Activated B cell treated with CpG ODN at 0.5 μM for 24 hours (primary cell): ENCODE results near the gene RPGR. TPM values are rescaled to one million over a fixed set of nuclear protein-coding genes. Genes with fewer than 3 reads are reported as not detected.

ENCODE experiments used
- ATAC-seq: fragments of 200-7000 bp; cut with Tn5 transposase; one replicate; pipeline ENCODE4 v1.10.0; 2021; ENCODE audit warnings: low read depth, mild to moderate bottlenecking, moderate library complexity
- CTCF ChIA-PET: fragments of 350-600 bp; sonication (Branson Sonifier 250); formaldehyde crosslinking; loops from one replicate; lab custom pipeline; 2021; ENCODE audit warnings: antibody characterized with exemption; lab: Charles Lee
- POLR2A ChIA-PET: fragments of 350-600 bp; sonication (Branson Sonifier 250); formaldehyde crosslinking; loops from one replicate; lab custom pipeline; 2021; ENCODE audit warnings: antibody characterized with exemption; lab: Charles Lee
- DNase-seq: peaks from one replicate; pipeline ENCODE4 v3.0.0; 2022
- H3K27ac Mint-ChIP-seq: one replicate; pipeline ENCODE4 v1.8.0; 2020; ENCODE audit warnings: mixed read lengths
- H3K27me3 Mint-ChIP-seq: one replicate; pipeline ENCODE4 v1.8.0; 2021; ENCODE audit warnings: mixed read lengths
- H3K36me3 Mint-ChIP-seq: one replicate; pipeline ENCODE4 v1.8.0; 2021; ENCODE audit warnings: low read depth, mixed read lengths
- H3K4me1 Mint-ChIP-seq: one replicate; pipeline ENCODE4 v1.8.0; 2021; ENCODE audit warnings: mixed read lengths
- H3K4me3 Mint-ChIP-seq: one replicate; pipeline ENCODE4 v1.8.0; 2020; ENCODE audit warnings: mild to moderate bottlenecking, mixed read lengths
- H3K9me3 Mint-ChIP-seq: one replicate; pipeline ENCODE4 v1.8.0; 2020; ENCODE audit warnings: mixed read lengths
- intact Hi-C: fragments of 100-400 bp; cut with micrococcal nuclease; formaldehyde crosslinking; loops from one replicate; pipeline ENCODE4 v1.15.1; 2024
- total RNA-seq: library from RNA; stranded (reverse); gene quantifications from 2 replicates; pipeline ENCODE4 v1.2.3, GENCODE V29; 2022
- TF ChIP-seq, protein P1 (sequence below): fragments of 200-600 bp; IDR thresholded peaks from one replicate; pipeline ENCODE4 v1.8.0; 2022; ENCODE audit warnings: antibody characterized with exemption, mild to moderate bottlenecking

The RPGR gene
- total RNA-seq, 1 donor from 2014 or later: 12.4 TPM

DNA sequence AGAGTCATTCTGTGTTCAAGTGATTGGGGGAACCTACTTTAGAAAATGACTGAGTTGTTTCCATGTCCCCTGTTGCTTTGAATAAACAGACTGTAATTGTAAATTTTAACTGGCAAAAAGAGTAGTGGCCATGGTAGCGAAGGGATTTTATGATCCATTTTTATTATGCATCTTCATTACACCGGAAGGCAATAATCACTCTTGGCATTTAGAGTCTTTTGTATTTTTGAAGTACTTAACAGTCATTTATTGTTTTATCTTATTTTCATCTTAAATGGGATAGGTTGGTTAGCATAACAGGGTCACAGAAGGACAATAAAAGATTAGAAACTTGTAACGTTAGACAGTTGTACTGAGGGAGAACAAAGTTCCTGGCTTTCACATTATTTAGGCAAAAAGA lies 14.1 kb upstream of the RPGR start:
- TF ChIP-seq, protein P1, sequence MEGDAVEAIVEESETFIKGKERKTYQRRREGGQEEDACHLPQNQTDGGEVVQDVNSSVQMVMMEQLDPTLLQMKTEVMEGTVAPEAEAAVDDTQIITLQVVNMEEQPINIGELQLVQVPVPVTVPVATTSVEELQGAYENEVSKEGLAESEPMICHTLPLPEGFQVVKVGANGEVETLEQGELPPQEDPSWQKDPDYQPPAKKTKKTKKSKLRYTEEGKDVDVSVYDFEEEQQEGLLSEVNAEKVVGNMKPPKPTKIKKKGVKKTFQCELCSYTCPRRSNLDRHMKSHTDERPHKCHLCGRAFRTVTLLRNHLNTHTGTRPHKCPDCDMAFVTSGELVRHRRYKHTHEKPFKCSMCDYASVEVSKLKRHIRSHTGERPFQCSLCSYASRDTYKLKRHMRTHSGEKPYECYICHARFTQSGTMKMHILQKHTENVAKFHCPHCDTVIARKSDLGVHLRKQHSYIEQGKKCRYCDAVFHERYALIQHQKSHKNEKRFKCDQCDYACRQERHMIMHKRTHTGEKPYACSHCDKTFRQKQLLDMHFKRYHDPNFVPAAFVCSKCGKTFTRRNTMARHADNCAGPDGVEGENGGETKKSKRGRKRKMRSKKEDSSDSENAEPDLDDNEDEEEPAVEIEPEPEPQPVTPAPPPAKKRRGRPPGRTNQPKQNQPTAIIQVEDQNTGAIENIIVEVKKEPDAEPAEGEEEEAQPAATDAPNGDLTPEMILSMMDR: no peak
- CTCF ChIA-PET: no interaction called here
- Mint-ChIP-seq H3K4me3 (no peak overlapping the region), H3K27me3 (peaks cover 3% of the 10 kb centered on the region), H3K27ac (no peak overlapping the region), H3K9me3 (no peaks in the 10 kb centered on the region), H3K36me3 (no peaks in the 10 kb centered on the region), H3K4me1 (peaks cover 5% of the 10 kb centered on the region)
- no peak for ATAC-seq
- DNase-seq: no peak
- intact Hi-C loops: no loop called here
- POLR2A ChIA-PET: no interaction called here

DNA sequence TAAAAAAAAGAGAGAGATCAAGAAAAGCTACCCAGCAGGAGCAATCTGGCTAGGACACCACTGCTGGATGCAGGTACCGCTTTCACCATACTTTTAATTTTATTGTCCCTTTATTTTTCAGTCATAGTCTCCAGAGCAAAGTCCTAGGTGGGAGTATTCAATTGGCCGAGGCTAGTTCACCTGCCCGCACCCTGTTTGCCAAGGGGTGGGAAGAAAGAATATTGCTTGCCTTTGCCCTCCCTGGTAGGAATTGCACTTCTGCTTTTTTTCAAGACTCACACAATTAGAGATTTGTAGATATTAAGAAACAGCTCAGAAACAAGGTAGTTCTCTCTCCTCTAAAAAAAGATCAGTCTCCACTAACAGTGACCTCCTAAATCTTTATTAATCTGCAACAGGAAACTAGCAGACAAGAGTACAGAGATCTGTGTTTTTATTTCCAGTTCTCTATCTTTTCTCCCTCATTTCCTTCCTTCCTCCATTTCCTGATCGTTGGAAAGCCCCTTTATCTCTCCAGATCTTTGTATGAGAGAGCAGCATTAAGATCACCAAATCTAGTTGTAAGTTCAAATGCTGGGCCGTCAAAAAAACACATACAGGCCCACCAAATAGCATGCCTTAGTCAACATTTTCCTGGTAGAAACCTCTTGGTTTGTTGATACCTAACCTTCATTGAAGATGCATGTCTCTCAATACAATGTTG lies 9.4 kb upstream of the RPGR start:
- H3K27me3 Mint-ChIP-seq: peaks cover 3% of the 10 kb centered on the region
- no peaks in the 10 kb centered on the region for H3K36me3 Mint-ChIP-seq
- no peaks in the 10 kb centered on the region for H3K9me3 Mint-ChIP-seq
- ChIA-PET POLR2A (interaction anchor here (0.6 kb wide), 1 partner anchor 10 kb away, joined by 3 read pairs; no protein-coding TSS in a partner anchor), CTCF (no interaction called here)
- no peak overlapping the region for H3K4me3 Mint-ChIP-seq
- intact Hi-C loops: no loop called here
- H3K27ac Mint-ChIP-seq: no peak overlapping the region
- DNase-seq (no peak), ATAC-seq (no peak)
- H3K4me1 Mint-ChIP-seq: peaks cover 5% of the 10 kb centered on the region
- TF ChIP-seq, protein P1: no peak

DNA sequence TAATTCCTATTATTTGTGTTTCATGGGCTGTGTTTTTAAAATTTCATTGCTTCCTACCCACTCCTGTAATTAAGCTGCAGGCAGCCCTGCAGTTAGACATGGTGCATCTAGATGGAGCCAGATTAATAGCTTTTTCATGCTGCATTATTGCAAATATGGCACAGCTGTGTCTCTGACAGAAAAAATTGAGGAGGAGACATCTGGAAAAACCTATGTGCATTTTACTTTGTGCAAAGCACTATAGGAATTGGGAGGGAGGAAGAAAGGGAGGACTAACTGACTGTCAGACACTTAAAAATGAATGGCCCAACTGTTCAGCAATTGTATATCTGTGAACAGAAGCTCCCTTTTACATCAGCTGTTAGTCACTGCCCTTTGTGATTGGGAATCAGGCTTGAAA lies 8.1 kb upstream of the RPGR start:
- ChIA-PET CTCF (no interaction called here), POLR2A (no interaction called here)
- DNase-seq (no peak), ATAC-seq (no peak)
- intact Hi-C loops: no loop called here
- Mint-ChIP-seq H3K4me3 (no peak overlapping the region), H3K27ac (no peak overlapping the region), H3K27me3 (no peaks in the 10 kb centered on the region), H3K9me3 (no peaks in the 10 kb centered on the region), H3K36me3 (no peaks in the 10 kb centered on the region), H3K4me1 (peaks cover 5% of the 10 kb centered on the region)
- TF ChIP-seq, protein P1: no peak

DNA sequence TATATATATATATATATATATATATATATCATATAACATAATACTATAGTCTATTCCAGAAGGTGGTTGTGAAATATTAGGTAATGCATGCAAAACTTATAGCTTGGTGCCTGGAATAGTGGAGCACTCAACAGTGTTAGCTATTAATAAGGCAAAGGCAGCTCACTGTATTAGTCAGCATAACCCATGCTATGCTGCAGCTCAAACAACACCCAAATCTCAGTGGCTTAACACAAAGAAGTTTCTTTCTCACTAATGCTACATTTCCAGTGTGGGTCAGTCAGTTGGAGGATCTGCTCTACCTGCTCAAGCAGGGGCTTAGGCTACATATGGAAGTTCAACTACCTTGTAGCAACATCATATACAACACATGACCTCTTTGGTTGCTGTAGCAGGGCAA lies 5.2 kb upstream of the RPGR start:
- Mint-ChIP-seq H3K4me1 (peaks cover 10% of the 10 kb centered on the region), H3K27ac (no peak overlapping the region), H3K4me3 (no peak overlapping the region), H3K36me3 (no peaks in the 10 kb centered on the region), H3K27me3 (no peaks in the 10 kb centered on the region), H3K9me3 (no peaks in the 10 kb centered on the region)
- DNase-seq (no peak), ATAC-seq (no peak)
- CTCF ChIA-PET: no interaction called here
- intact Hi-C loops: no loop called here
- TF ChIP-seq, protein P1: no peak
- POLR2A ChIA-PET: no interaction called here

DNA sequence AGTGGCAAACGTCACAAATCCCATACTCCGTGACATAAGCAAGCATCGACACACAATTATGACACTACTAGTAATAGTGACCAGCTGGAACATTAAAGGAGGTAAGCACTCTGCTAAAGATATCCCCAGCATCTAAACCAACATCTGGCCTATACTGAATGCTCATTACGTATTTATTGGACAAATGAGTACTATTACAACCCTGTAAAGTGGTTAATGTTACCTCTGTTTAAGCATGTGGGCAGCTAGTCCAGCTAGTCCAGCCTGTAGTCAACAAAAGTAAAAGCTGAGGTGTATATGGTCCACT lies 419 bp upstream of the RPGR start:
- DNase-seq (no peak), ATAC-seq (no peak)
- peak overlapping the region; percentile 93 for H3K4me3 Mint-ChIP-seq
- H3K27ac Mint-ChIP-seq: peak overlapping the region; percentile 98
- no peaks in the 10 kb centered on the region for H3K9me3 Mint-ChIP-seq
- H3K4me1 Mint-ChIP-seq: peaks cover 17% of the 10 kb centered on the region
- TF ChIP-seq, protein P1: no peak
- H3K36me3 Mint-ChIP-seq: no peaks in the 10 kb centered on the region
- POLR2A ChIA-PET: interaction anchor here (0.6 kb wide), 1 partner anchor 13 kb away, joined by 3 read pairs; no protein-coding TSS in a partner anchor
- CTCF ChIA-PET: interaction anchor here (0.7 to 1.5 kb wide), 7 partner anchors 10 to 704 kb away, joined by 3 to 7 read pairs (median 3); no protein-coding TSS in a partner anchor
- no peaks in the 10 kb centered on the region for H3K27me3 Mint-ChIP-seq
- intact Hi-C loops: loop anchor here (1.0 to 5.0 kb wide), 4 partner anchors 135 to 820 kb away; partner anchors contain the start of gene DYNLT3
